Measurements from ENCODE around the gene PARP4. TPM values are rescaled to one million over a fixed set of nuclear protein-coding genes. Genes with fewer than 3 reads are reported as not detected.
"Not testable (repeated sequence)": the region's sequence is repeated elsewhere in the genome, so short reads cannot be mapped to it uniquely, and the experiment has no call there.

PARP4 gene
- total RNA-seq, 2 donors from 2014 or later, result 38.1 to 50.0 TPM

DNA sequence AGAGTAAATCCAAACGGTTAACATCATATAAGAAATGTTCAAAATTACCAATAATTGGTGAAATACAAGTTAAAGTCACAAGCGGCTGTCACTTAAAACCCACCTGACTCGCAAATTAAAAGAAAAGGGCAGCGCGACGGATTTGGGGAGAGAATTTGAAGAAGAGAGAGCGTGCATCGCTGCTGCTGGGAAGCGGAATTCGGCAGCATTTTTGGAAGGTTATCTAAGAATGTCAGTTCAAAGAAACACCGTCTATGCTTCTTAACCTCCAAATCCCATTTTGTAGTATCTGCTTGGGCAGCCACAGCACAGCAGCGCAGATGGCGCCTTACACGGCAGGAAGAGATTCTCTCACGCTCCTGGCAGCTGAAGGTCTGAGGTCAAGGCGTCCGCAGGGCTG, 128.5 kb downstream of the PARP4 start:
- not testable (repeated sequence) for H3K4me3 Mint-ChIP-seq; H3K27me3 Mint-ChIP-seq; H3K9me3 Mint-ChIP-seq; H3K36me3 Mint-ChIP-seq (ENCODE audit: low read depth); H3K27ac Mint-ChIP-seq; H3K4me1 Mint-ChIP-seq; ATAC-seq (replicated peaks)

DNA sequence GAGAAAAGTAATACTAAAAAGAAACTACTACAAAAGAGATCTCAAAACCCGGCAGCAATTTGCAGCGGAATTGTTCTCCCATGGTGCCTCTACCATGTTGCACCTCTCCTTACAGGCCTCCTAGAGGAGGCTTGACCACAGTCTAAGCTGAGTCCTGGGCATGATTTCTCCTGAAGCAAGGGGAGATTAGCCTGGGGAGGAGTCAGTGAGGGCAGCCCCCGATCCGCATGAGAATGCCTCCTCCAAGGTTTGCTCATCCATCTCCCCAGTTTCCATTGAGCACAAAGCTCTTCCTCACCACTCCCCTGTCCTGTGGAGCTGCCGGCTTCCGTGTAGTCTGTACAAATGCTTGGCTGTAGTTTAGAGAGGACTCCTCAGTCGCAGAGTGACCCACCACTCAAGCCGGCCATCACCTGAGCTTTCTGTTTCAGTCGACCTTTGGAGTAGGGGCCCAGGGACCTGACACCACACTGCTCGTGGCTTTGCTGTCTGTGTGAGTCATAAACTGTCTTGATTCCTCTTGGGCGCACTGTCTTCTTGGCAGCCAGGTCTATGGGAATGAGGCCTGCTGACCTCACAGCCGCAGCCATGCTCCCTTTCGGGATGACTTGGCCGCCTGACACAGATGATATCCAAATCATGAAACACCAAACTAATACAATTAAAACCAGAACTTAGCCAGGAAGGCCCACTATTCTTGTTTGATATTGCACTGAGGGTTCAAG, 130.9 kb downstream of the PARP4 start:
- H3K27ac Mint-ChIP-seq, result no peak overlapping the region
- H3K9me3 Mint-ChIP-seq, result no peaks in the 10 kb centered on the region
- peaks cover 5% of the 10 kb centered on the region for H3K4me1 Mint-ChIP-seq
- no peaks in the 10 kb centered on the region for H3K27me3 Mint-ChIP-seq
- peak; percentile 49 for ATAC-seq (replicated peaks)
- no peaks in the 10 kb centered on the region for H3K36me3 Mint-ChIP-seq (ENCODE audit: low read depth)
- no peak overlapping the region for H3K4me3 Mint-ChIP-seq

DNA sequence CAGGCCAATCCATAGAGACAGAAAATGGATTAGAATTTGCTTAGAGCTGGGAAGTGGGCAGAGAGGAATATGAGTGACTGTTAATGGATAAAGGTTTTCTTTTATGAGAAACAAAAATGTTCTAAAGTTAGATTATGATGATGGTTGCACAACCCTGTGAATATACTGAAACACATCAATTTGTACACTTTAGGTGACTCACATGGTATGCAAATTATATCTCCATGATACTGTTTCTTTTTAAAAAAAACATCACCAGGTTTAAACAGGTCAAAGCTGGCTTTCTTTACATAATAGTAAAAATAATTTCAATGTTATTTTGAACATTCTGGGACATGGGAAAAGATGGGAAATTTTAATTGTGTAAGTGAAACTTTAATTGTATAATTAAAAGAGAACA, 131.7 kb downstream of the PARP4 start:
- not testable (repeated sequence) for H3K36me3 Mint-ChIP-seq (ENCODE audit: low read depth); H3K27ac Mint-ChIP-seq; H3K9me3 Mint-ChIP-seq; H3K4me1 Mint-ChIP-seq; H3K27me3 Mint-ChIP-seq; H3K4me3 Mint-ChIP-seq; ATAC-seq (replicated peaks)

DNA sequence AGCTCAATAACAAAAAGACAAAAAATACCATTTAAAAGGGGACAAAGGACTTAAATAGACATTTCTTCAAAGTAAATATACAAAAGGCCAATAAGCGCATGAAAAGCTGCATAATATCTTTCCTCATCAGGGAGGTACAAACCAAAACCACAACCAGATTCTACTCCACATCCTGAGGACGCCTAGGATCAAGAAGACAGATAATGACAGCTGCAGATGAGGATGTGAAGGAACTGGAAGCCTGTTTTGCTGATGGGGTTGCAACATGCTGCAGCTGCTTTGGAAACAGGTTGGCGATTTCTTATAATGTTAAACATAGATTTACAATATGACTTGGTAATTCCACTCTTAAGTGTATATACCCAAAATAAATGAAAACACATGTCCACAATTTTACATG, 132.4 kb downstream of the PARP4 start:
- not testable (repeated sequence) for H3K36me3 Mint-ChIP-seq (ENCODE audit: low read depth); H3K27me3 Mint-ChIP-seq; H3K9me3 Mint-ChIP-seq; H3K4me1 Mint-ChIP-seq; H3K27ac Mint-ChIP-seq; ATAC-seq (replicated peaks); H3K4me3 Mint-ChIP-seq

DNA sequence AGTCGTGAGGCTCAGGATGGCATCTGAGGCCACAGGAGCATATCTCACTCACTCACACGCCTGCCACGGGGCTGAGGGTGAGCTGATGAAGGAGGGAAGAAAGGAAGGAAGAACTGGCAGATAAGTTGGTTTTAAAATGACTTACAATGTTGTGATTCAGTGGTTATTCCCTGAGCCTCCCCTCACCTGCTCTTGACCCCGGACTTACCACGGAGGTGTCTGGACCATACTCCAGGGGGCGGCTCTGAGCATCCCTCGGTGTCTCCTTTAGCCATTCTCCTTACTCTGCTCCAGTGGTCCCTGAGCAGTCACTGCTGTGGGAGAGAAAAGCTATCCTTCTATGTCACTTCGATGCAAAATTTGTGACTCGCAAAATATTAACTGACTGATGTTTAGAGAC, 141.3 kb downstream of the PARP4 start:
- not testable (repeated sequence) for H3K4me1 Mint-ChIP-seq, H3K27ac Mint-ChIP-seq, H3K4me3 Mint-ChIP-seq

More for the DNA sequence above, 141.3 kb downstream of the PARP4 start:
- not testable (repeated sequence) for H3K9me3 Mint-ChIP-seq; H3K36me3 Mint-ChIP-seq (ENCODE audit: low read depth); ATAC-seq (replicated peaks)
- peaks cover 26% of the 10 kb centered on the region for H3K27me3 Mint-ChIP-seq

Other genes starting within 250 kb of the PARP4 start
- not detected for gene C1QTNF9, start 203.2 kb downstream of the PARP4 start, total RNA-seq
- 1 to 10 TPM in 1 of 2 donors, under 1 TPM in 1; 0.13 to 1.5 TPM for gene ATP12A, start 167.6 kb upstream of the PARP4 start, total RNA-seq

Measured in activated T-helper 17 cell treated with anti-CD3 and anti-CD28 coated beads, Interleukin-2, amount 50 U/mL, for 72 hours (primary cell).